ENCODE measurements around the gene SURF6.
"Not testable (repeated sequence)": the region's sequence is repeated elsewhere in the genome, so short reads cannot be mapped to it uniquely, and the experiment has no call there.

The SURF6 gene

GRCh38 chr9:133340916-133341315 lies 4.9 kb upstream of the SURF6 start:
- Mint-ChIP-seq H3K9me3 (no peaks in the 10 kb centered on the region), H3K4me3 (no peak overlapping the region), H3K36me3 (ENCODE audit: insufficient read depth) (peaks cover 25% of the 10 kb centered on the region), H3K4me1 (peaks cover 38% of the 10 kb centered on the region), H3K27ac (ENCODE audit: low read depth) (no peak overlapping the region), H3K27me3 (no peaks in the 10 kb centered on the region)
- ATAC-seq (replicated peaks; ENCODE audit: extremely low read depth, poor library complexity, severe bottlenecking) (no peak), DNase-seq (ENCODE audit: low spot score in 2 of 2) (no peak)

- H3K27ac Mint-ChIP-seq (ENCODE audit: low read depth) = no peak overlapping the region
- DNase-seq (ENCODE audit: low spot score in 2 of 2) = no peak
- no peaks in the 10 kb centered on the region for H3K9me3 Mint-ChIP-seq
- no peak overlapping the region for H3K4me3 Mint-ChIP-seq
- no peak for ATAC-seq (replicated peaks; ENCODE audit: extremely low read depth, poor library complexity, severe bottlenecking)
- peaks cover 30% of the 10 kb centered on the region for H3K36me3 Mint-ChIP-seq (ENCODE audit: insufficient read depth)
- peaks cover 44% of the 10 kb centered on the region for H3K4me1 Mint-ChIP-seq
- no peaks in the 10 kb centered on the region for H3K27me3 Mint-ChIP-seq
Measured at GRCh38 chr9:133340256-133340655, 4.3 kb upstream of the SURF6 start.

GRCh38 chr9:133339641-133340040 lies 3.7 kb upstream of the SURF6 start:
- no peak overlapping the region for H3K27ac Mint-ChIP-seq (ENCODE audit: low read depth)
- no peak for ATAC-seq (replicated peaks; ENCODE audit: extremely low read depth, poor library complexity, severe bottlenecking)
- H3K4me1 Mint-ChIP-seq = peaks cover 46% of the 10 kb centered on the region
- no peaks in the 10 kb centered on the region for H3K27me3 Mint-ChIP-seq
- DNase-seq (ENCODE audit: low spot score in 2 of 2) = no peak
- H3K9me3 Mint-ChIP-seq = no peaks in the 10 kb centered on the region
- no peak overlapping the region for H3K4me3 Mint-ChIP-seq
- H3K36me3 Mint-ChIP-seq (ENCODE audit: insufficient read depth) = peaks cover 30% of the 10 kb centered on the region

DNA sequence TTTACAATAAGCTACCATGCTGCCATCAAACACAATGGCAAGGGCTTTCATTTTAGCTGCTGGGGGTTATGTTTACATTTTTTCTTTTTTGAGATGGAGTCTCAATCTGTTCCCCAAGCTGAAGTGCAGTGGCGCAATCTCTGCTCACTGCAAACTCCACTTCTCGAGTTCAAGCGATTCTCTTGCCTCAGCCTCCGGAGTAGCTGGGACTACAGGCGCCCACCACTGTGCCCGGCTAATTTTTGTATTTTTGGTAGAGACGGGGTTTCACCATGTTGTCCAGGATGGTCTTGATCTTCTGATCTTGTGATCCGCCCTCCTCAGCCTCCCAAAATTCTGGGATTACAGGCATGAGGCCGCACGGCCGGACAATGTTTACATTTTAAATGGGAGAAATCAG lies 1.1 kb downstream of the SURF6 start:
- not testable (repeated sequence) for ATAC-seq (replicated peaks; ENCODE audit: extremely low read depth, poor library complexity, severe bottlenecking); H3K9me3 Mint-ChIP-seq; H3K27me3 Mint-ChIP-seq; DNase-seq (ENCODE audit: low spot score in 2 of 2)
- Mint-ChIP-seq H3K4me1 (peaks cover 35% of the 10 kb centered on the region), H3K36me3 (ENCODE audit: insufficient read depth) (peaks cover 40% of the 10 kb centered on the region), H3K4me3 (peak overlapping the region; percentile 93), H3K27ac (ENCODE audit: low read depth) (peak overlapping the region; percentile 92)

- Mint-ChIP-seq H3K4me3 (no peak overlapping the region), H3K36me3 (ENCODE audit: insufficient read depth) (peaks cover 38% of the 10 kb centered on the region), H3K9me3 (no peaks in the 10 kb centered on the region), H3K4me1 (peaks cover 28% of the 10 kb centered on the region), H3K27ac (ENCODE audit: low read depth) (peak overlapping the region; percentile 19), H3K27me3 (no peaks in the 10 kb centered on the region)
- DNase-seq (ENCODE audit: low spot score in 2 of 2) = no peak
- ATAC-seq (replicated peaks; ENCODE audit: extremely low read depth, poor library complexity, severe bottlenecking) = no peak
Measured at GRCh38 chr9:133334161-133334560, 1.8 kb downstream of the SURF6 start.

- no peak for DNase-seq (ENCODE audit: low spot score in 2 of 2)
- no peak overlapping the region for H3K4me3 Mint-ChIP-seq
- no peaks in the 10 kb centered on the region for H3K27me3 Mint-ChIP-seq
- ATAC-seq (replicated peaks; ENCODE audit: extremely low read depth, poor library complexity, severe bottlenecking) = no peak
- peaks cover 30% of the 10 kb centered on the region for H3K4me1 Mint-ChIP-seq
- no peaks in the 10 kb centered on the region for H3K9me3 Mint-ChIP-seq
- H3K36me3 Mint-ChIP-seq (ENCODE audit: insufficient read depth) = peaks cover 33% of the 10 kb centered on the region
- peak overlapping the region; percentile 19 for H3K27ac Mint-ChIP-seq (ENCODE audit: low read depth)
Measured at GRCh38 chr9:133333566-133333965, 2.4 kb downstream of the SURF6 start.

GRCh38 chr9:133333011-133333410 lies 3.0 kb downstream of the SURF6 start:
- no peaks in the 10 kb centered on the region for H3K9me3 Mint-ChIP-seq
- ATAC-seq (replicated peaks; ENCODE audit: extremely low read depth, poor library complexity, severe bottlenecking) (no peak), DNase-seq (ENCODE audit: low spot score in 2 of 2) (no peak)
- H3K4me3 Mint-ChIP-seq = no peak overlapping the region
- H3K27me3 Mint-ChIP-seq = no peaks in the 10 kb centered on the region
- peaks cover 33% of the 10 kb centered on the region for H3K36me3 Mint-ChIP-seq (ENCODE audit: insufficient read depth)
- peaks cover 34% of the 10 kb centered on the region for H3K4me1 Mint-ChIP-seq
- peak overlapping the region; percentile 65 for H3K27ac Mint-ChIP-seq (ENCODE audit: low read depth)

DNA sequence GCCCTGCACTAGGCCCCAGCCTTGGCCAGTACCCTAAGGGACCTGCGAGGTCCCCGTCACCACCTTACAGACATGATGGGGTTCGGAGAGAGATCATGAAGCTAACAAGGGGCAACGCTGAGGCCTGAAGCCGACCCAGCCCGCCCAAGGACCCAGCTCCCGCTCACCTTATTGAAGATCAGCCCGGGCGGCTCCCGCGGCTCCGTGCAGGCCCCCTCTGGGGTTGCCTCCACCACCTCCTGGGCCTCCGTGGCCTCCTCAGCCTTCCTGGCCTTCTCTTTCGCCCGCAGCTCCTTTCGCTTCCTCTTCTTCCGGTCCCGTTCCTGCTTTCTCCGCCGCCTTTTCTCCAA lies 3.6 kb downstream of the SURF6 start:
- H3K36me3 Mint-ChIP-seq (ENCODE audit: insufficient read depth) = peaks cover 33% of the 10 kb centered on the region
- H3K27ac Mint-ChIP-seq (ENCODE audit: low read depth) = peak overlapping the region; percentile 65
- DNase-seq (ENCODE audit: low spot score in 2 of 2) = no peak
- no peaks in the 10 kb centered on the region for H3K9me3 Mint-ChIP-seq
- no peak overlapping the region for H3K4me3 Mint-ChIP-seq
- no peaks in the 10 kb centered on the region for H3K27me3 Mint-ChIP-seq
- H3K4me1 Mint-ChIP-seq = peaks cover 34% of the 10 kb centered on the region
- no peak for ATAC-seq (replicated peaks; ENCODE audit: extremely low read depth, poor library complexity, severe bottlenecking)

DNA sequence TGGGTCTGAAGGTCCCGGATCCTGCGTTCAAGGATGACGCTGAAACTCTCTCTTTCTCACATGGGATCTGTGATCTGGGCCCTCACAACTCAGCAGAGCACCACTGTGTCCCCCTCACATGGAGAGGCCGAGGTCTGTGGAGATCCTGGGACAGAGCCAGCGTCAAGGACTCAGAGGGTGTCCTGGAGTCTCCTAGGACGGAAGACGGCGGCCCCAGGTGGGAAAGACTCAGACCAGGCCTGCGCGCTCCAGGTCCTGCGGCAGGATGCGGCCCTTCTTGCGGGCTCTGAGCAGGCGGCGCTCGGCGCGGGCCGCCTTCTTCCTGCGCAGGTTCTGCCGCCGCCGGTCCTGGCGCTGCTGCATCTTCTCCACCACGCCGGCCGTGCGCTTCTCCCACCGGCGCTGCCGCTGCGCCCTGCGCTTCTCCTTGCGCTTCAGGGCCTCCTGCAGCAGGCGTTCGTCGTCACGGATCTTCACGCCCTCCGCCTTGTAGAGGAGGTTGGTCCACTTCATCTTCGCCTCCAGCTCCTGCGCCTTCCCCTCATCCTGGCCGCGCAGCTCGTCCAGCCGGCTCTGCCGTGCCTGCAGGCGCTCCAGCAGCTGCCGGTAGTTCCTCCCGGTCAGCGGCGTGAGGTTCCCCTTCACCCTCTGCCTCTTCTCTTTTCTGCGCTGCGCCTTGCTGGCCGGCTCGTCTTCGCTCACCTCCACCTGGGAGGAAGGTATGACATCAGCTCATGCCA lies 4.2 kb downstream of the SURF6 start:
- H3K27ac Mint-ChIP-seq (ENCODE audit: low read depth) = peak overlapping the region; percentile 65
- H3K4me1 Mint-ChIP-seq = peaks cover 34% of the 10 kb centered on the region
- H3K9me3 Mint-ChIP-seq = no peaks in the 10 kb centered on the region
- DNase-seq (ENCODE audit: low spot score in 2 of 2) = no peak
- peaks cover 33% of the 10 kb centered on the region for H3K36me3 Mint-ChIP-seq (ENCODE audit: insufficient read depth)
- H3K27me3 Mint-ChIP-seq = no peaks in the 10 kb centered on the region
- no peak for ATAC-seq (replicated peaks; ENCODE audit: extremely low read depth, poor library complexity, severe bottlenecking)
- no peak overlapping the region for H3K4me3 Mint-ChIP-seq

- peaks cover 31% of the 10 kb centered on the region for H3K36me3 Mint-ChIP-seq (ENCODE audit: insufficient read depth)
- peaks cover 31% of the 10 kb centered on the region for H3K4me1 Mint-ChIP-seq
Measured at GRCh38 chr9:133331221-133331620, 4.8 kb downstream of the SURF6 start.

GRCh38 chr9:133329306-133330156 lies 6.5 kb downstream of the SURF6 start:
- Mint-ChIP-seq H3K36me3 (ENCODE audit: insufficient read depth) (peaks cover 24% of the 10 kb centered on the region), H3K4me1 (peaks cover 18% of the 10 kb centered on the region)
- not testable (repeated sequence) for DNase-seq (ENCODE audit: low spot score in 2 of 2); H3K27me3 Mint-ChIP-seq; H3K9me3 Mint-ChIP-seq; H3K4me3 Mint-ChIP-seq; ATAC-seq (replicated peaks; ENCODE audit: extremely low read depth, poor library complexity, severe bottlenecking); H3K27ac Mint-ChIP-seq (ENCODE audit: low read depth)

More at GRCh38 chr9:133331221-133331620, 4.8 kb downstream of the SURF6 start:
- no peaks in the 10 kb centered on the region for H3K27me3 Mint-ChIP-seq
- H3K4me3 Mint-ChIP-seq = no peak overlapping the region
- DNase-seq (ENCODE audit: low spot score in 2 of 2) (no peak), ATAC-seq (replicated peaks; ENCODE audit: extremely low read depth, poor library complexity, severe bottlenecking) (no peak)
- no peaks in the 10 kb centered on the region for H3K9me3 Mint-ChIP-seq
- H3K27ac Mint-ChIP-seq (ENCODE audit: low read depth) = peak overlapping the region; percentile 1

GRCh38 chr9:133327834-133328484 lies 8.0 kb downstream of the SURF6 start:
- Mint-ChIP-seq H3K36me3 (ENCODE audit: insufficient read depth) (peaks cover 18% of the 10 kb centered on the region), H3K27ac (ENCODE audit: low read depth) (peak overlapping the region; percentile 29), H3K4me1 (peaks cover 10% of the 10 kb centered on the region), H3K9me3 (no peaks in the 10 kb centered on the region), H3K4me3 (no peak overlapping the region), H3K27me3 (no peaks in the 10 kb centered on the region)
- no peak for ATAC-seq (replicated peaks; ENCODE audit: extremely low read depth, poor library complexity, severe bottlenecking)
- DNase-seq (ENCODE audit: low spot score in 2 of 2) = no peak
